Upper lobe of right lung (tissue), 1 donor: ENCODE results near the gene SEPHS1. TPM values are rescaled to one million over a fixed set of nuclear protein-coding genes. Genes with fewer than 3 reads are reported as not detected.
"Not testable (repeated sequence)": the region's sequence is repeated elsewhere in the genome, so short reads cannot be mapped to it uniquely, and the experiment has no call there.

Experiments used
- ATAC-seq: fragments of 200-7000 bp; cut with Tn5 transposase; one replicate; pipeline ENCODE4 v1.9.1; 2020; ENCODE audit warnings: mild to moderate bottlenecking, moderate library complexity
- DNase-seq: peaks from one replicate; pipeline ENCODE4 v3.0.0-alpha.2; 2020
- H3K27ac ChIP-seq: fragments of 200-600 bp; one replicate; pipeline ENCODE4 v1.8.0; 2022
- H3K27me3 ChIP-seq: fragments of 200-600 bp; one replicate; pipeline ENCODE4 v1.8.0; 2022; ENCODE audit warnings: mild to moderate bottlenecking
- H3K36me3 ChIP-seq: fragments of 200-600 bp; one replicate; pipeline ENCODE4 v1.8.0; 2022
- H3K4me1 ChIP-seq: fragments of 200-600 bp; one replicate; pipeline ENCODE4 v1.8.0; 2022
- H3K4me3 ChIP-seq: fragments of 200-600 bp; one replicate; pipeline ENCODE4 v1.8.0; 2022; ENCODE audit warnings: mild to moderate bottlenecking
- H3K9me3 ChIP-seq: fragments of 200-600 bp; one replicate; pipeline ENCODE4 v1.8.0; 2022
- CTCF ChIP-seq: fragments of 200-600 bp; IDR thresholded peaks from one replicate; pipeline ENCODE4 v1.8.0; 2022; ENCODE audit warnings: antibody characterized with exemption
- intact Hi-C: fragments of 100-400 bp; cut with DNase I; formaldehyde crosslinking; loops from one replicate; pipeline ENCODE4 v1.11.0; 2022
- total RNA-seq: library from RNA; stranded (reverse); fragmentation: NEBNext Ultra II Directional; extraction: Animal tissue kit (Norgen Biotek cat#: 25700); gene quantifications from one replicate; pipeline ENCODE4 v1.2.1, GENCODE V29; 2021
- donor health status: DM: no; HTN: yes; CAD: no; lungs with severe emphysema.

SEPHS1 gene
- total RNA-seq, 1 donor from 2014 or later, result 38.9 TPM

GRCh38 chr10:13334556-13334955 lies 13.5 kb downstream of the SEPHS1 start:
- no peaks in the 10 kb centered on the region for H3K4me1 ChIP-seq
- TF ChIP-seq CTCF, result no peak
- H3K9me3 ChIP-seq, result no peaks in the 10 kb centered on the region
- DNase-seq (no peak), ATAC-seq (no peak)
- peaks cover 46% of the 10 kb centered on the region for H3K36me3 ChIP-seq
- intact Hi-C loops, result no loop called here
- H3K4me3 ChIP-seq, result no peak overlapping the region
- H3K27me3 ChIP-seq, result no peaks in the 10 kb centered on the region
- H3K27ac ChIP-seq, result no peak overlapping the region

- peaks cover 73% of the 10 kb centered on the region for H3K36me3 ChIP-seq
- TF ChIP-seq CTCF, result no peak
- intact Hi-C loops, result no loop called here
- H3K4me3 ChIP-seq, result no peak overlapping the region
- no peaks in the 10 kb centered on the region for H3K4me1 ChIP-seq
- ATAC-seq, result no peak
- H3K9me3 ChIP-seq, result no peaks in the 10 kb centered on the region
- no peaks in the 10 kb centered on the region for H3K27me3 ChIP-seq
- DNase-seq, result no peak
- no peak overlapping the region for H3K27ac ChIP-seq
These were observed 16.4 kb downstream of the SEPHS1 start for GRCh38 chr10:13331646-13332045.

GRCh38 chr10:13330980-13331379 lies 17.1 kb downstream of the SEPHS1 start:
- H3K4me1 ChIP-seq, H3K4me3 ChIP-seq, ATAC-seq, intact Hi-C loops, DNase-seq, H3K27me3 ChIP-seq, H3K9me3 ChIP-seq, H3K27ac ChIP-seq: not testable (repeated sequence)
- H3K36me3 ChIP-seq, result peaks cover 76% of the 10 kb centered on the region

- Histone ChIP-seq H3K36me3 (peaks cover 85% of the 10 kb centered on the region), H3K4me1 (no peaks in the 10 kb centered on the region), H3K4me3 (no peak overlapping the region), H3K27ac (no peak overlapping the region), H3K9me3 (no peaks in the 10 kb centered on the region), H3K27me3 (no peaks in the 10 kb centered on the region)
- ATAC-seq (no peak), DNase-seq (no peak)
- intact Hi-C loops, result no loop called here
- TF ChIP-seq CTCF, result no peak
These were observed 18.5 kb downstream of the SEPHS1 start for GRCh38 chr10:13329565-13329964.

GRCh38 chr10:13328613-13329012 lies 19.5 kb downstream of the SEPHS1 start:
- H3K9me3 ChIP-seq, result no peaks in the 10 kb centered on the region
- H3K36me3 ChIP-seq, result peaks cover 90% of the 10 kb centered on the region
- no peaks in the 10 kb centered on the region for H3K4me1 ChIP-seq
- no peaks in the 10 kb centered on the region for H3K27me3 ChIP-seq
- DNase-seq, result no peak
- ATAC-seq, result no peak
- no peak for TF ChIP-seq CTCF
- no peak overlapping the region for H3K27ac ChIP-seq
- no peak overlapping the region for H3K4me3 ChIP-seq
- intact Hi-C loops, result no loop called here

GRCh38 chr10:13328126-13328525 lies 20.0 kb downstream of the SEPHS1 start:
- no peaks in the 10 kb centered on the region for H3K9me3 ChIP-seq
- no peak for DNase-seq
- no peak overlapping the region for H3K4me3 ChIP-seq
- no peaks in the 10 kb centered on the region for H3K27me3 ChIP-seq
- peaks cover 90% of the 10 kb centered on the region for H3K36me3 ChIP-seq
- no peaks in the 10 kb centered on the region for H3K4me1 ChIP-seq
- no peak overlapping the region for H3K27ac ChIP-seq
- intact Hi-C loops, result no loop called here
- ATAC-seq, result no peak
- no peak for TF ChIP-seq CTCF
